Esophagus (tissue), 2 donors: Measurements from ENCODE around the gene BPNT1. TPM values are rescaled to one million over a fixed set of nuclear protein-coding genes. Genes with fewer than 3 reads are reported as not detected.
"Not testable (repeated sequence)": the region's sequence is repeated elsewhere in the genome, so short reads cannot be mapped to it uniquely, and the experiment has no call there.

ENCODE experiments used
- H3K27ac ChIP-seq, 2 donors: one replicate each; pipeline ENCODE4 v1.5.1; 2013; ENCODE audit warnings: low read depth in 2 of 2, mild to moderate bottlenecking in 2 of 2, inconsistent platforms in 1 of 2, low read length in 1 of 2, moderate library complexity in 1 of 2
- H3K27me3 ChIP-seq, 2 donors: one replicate each; pipeline ENCODE4 v1.6.1; 2013; ENCODE audit warnings: low read length in 2 of 2, control low read depth in 1 of 2, mild to moderate bottlenecking in 1 of 2; ENCODE audit not compliant: insufficient read depth in 2 of 2, control insufficient read depth in 1 of 2
- H3K36me3 ChIP-seq, 2 donors: one replicate each; pipeline ENCODE4 v1.6.1; 2013; ENCODE audit warnings: low read length in 1 of 2; ENCODE audit not compliant: control insufficient read depth in 2 of 2, insufficient read depth in 2 of 2
- H3K4me1 ChIP-seq, 2 donors: one replicate each; pipeline ENCODE4 v1.6.1; 2013; ENCODE audit warnings: low read length in 1 of 2; ENCODE audit not compliant: control insufficient read depth in 2 of 2, insufficient read depth in 2 of 2
- H3K4me3 ChIP-seq, 2 donors: one replicate each; pipeline ENCODE4 v1.5.1; 2013; ENCODE audit warnings: low read length in 2 of 2, mild to moderate bottlenecking in 2 of 2, low read depth in 1 of 2, moderate library complexity in 1 of 2
- H3K9me3 ChIP-seq, 2 donors: one replicate each; pipeline ENCODE4 v1.6.1; 2013; ENCODE audit warnings: mild to moderate bottlenecking in 2 of 2, low read depth in 1 of 2, low read length in 1 of 2, moderate library complexity in 1 of 2; ENCODE audit not compliant: control insufficient read depth in 2 of 2, insufficient read depth in 1 of 2
- WGBS, 2 donors: extraction: QIAGEN DNeasy Blood & Tissue Kit; methylation state at CpG; one replicate each; pipeline ENCODE4 v1.1.7; 2013; 5-methylcytosine and 5-hydroxymethylcytosine counted together
- polyA plus RNA-seq, 2 donors: library from polyadenylated mRNA; stranded (reverse); fragments of 200-250 nt; gene quantifications; one replicate each; pipeline ENCODE4 v1.2.3, GENCODE V29; 2013
- donor health status: healthy with polysubstance abuse.
- donor health status: Bipolar disorder and iron deficiency.

The BPNT1 gene
- polyA plus RNA-seq, 2 donors = 8.7 to 17.9 TPM

GRCh38 chr1:220086261-220086686 is 3.3 kb downstream of the BPNT1 start:
- H3K36me3 ChIP-seq, H3K4me3 ChIP-seq, H3K4me1 ChIP-seq, H3K27me3 ChIP-seq, H3K9me3 ChIP-seq, H3K27ac ChIP-seq: not testable (repeated sequence)
- 94 to 95% methylated on average over 15 of the region's 15 CpGs for WGBS, 2 donors

GRCh38 chr1:220084460-220084859 is 5.1 kb downstream of the BPNT1 start:
- no peak overlapping the region for H3K27ac ChIP-seq

DNA sequence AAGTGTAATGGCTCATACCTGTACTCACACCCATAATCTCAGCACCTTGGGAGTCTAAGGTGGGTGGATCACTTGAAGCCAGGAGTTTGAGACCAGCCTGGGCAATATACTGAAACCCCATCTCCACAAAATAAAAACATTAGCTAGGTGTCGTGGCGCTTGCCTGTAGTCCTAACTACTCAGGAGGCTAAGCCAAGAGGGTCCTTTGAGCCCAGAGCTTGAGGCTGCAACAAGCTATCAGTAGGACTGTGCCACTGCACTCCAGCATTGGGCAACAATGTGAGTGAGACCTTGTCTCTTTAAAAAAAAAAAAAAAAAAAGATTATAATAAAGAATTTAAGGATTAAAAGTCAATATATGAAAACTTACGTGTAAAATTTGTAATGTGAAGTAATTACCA is 11.7 kb downstream of the BPNT1 start:
- H3K9me3 ChIP-seq = no peaks in the 10 kb centered on the region
- peaks cover 0 to 2% of the 10 kb centered on the region in 2 donors for H3K36me3 ChIP-seq
- H3K4me1 ChIP-seq = no peaks in the 10 kb centered on the region
- no peaks in the 10 kb centered on the region for H3K27me3 ChIP-seq
- no peak overlapping the region for H3K27ac ChIP-seq
- WGBS, 2 donors = 97 to 98% methylated on average over 3 of the region's 3 CpGs
- no peak overlapping the region for H3K4me3 ChIP-seq

More at GRCh38 chr1:220084460-220084859, 5.1 kb downstream of the BPNT1 start:
- H3K36me3 ChIP-seq = no peaks in the 10 kb centered on the region
- H3K4me3 ChIP-seq = no peak overlapping the region
- 88 to 92% methylated on average over 1 of the region's 1 CpG for WGBS, 2 donors
- no peaks in the 10 kb centered on the region for H3K9me3 ChIP-seq
- no peaks in the 10 kb centered on the region for H3K4me1 ChIP-seq
- H3K27me3 ChIP-seq = no peaks in the 10 kb centered on the region

DNA sequence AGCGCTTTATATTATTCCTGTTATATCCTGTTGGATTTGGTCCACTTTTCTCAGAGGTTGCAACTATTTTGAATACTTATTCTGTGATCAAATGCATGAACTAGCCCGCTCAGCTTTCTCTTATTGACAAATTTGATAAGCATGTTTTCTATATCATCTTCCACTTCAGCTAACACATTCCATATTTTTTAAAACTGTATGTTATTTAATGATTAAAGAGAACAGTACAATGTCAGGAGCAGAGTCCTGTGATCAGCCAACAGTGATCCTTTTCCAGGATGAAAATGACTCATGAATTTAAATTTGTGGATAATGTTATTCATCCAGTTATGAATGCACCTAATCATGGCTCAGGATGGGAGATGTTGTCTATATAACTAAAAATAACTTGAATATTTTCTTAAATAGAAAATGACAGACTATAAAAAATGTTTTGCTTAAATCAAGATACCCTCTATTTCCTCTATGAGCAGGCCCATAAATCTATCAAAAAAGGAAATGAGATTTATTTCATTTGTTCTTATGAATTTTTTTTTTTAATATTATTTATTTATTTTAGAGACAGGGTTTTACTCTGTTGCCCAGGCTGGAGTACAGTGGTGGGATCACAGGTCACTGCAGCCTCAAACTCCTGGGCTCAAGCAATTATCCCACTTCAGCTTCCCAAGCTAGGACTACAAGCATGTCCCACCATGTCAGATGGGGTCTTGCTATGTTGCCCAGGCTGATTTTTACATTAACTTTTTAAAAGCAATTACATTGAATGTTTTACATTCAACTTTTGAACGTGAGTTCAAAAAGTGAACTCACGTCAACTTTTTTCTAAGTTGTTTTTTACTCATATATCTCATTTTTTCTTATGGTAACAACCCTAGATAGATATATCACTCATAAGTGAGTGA is 12.5 kb downstream of the BPNT1 start:
- H3K36me3 ChIP-seq = peaks cover 0 to 2% of the 10 kb centered on the region in 2 donors
- H3K4me1 ChIP-seq = no peaks in the 10 kb centered on the region
- no peaks in the 10 kb centered on the region for H3K27me3 ChIP-seq
- no peak overlapping the region for H3K4me3 ChIP-seq
- 93 to 94% methylated on average over 4 of the region's 4 CpGs for WGBS, 2 donors
- H3K27ac ChIP-seq = no peak overlapping the region
- no peaks in the 10 kb centered on the region for H3K9me3 ChIP-seq

DNA sequence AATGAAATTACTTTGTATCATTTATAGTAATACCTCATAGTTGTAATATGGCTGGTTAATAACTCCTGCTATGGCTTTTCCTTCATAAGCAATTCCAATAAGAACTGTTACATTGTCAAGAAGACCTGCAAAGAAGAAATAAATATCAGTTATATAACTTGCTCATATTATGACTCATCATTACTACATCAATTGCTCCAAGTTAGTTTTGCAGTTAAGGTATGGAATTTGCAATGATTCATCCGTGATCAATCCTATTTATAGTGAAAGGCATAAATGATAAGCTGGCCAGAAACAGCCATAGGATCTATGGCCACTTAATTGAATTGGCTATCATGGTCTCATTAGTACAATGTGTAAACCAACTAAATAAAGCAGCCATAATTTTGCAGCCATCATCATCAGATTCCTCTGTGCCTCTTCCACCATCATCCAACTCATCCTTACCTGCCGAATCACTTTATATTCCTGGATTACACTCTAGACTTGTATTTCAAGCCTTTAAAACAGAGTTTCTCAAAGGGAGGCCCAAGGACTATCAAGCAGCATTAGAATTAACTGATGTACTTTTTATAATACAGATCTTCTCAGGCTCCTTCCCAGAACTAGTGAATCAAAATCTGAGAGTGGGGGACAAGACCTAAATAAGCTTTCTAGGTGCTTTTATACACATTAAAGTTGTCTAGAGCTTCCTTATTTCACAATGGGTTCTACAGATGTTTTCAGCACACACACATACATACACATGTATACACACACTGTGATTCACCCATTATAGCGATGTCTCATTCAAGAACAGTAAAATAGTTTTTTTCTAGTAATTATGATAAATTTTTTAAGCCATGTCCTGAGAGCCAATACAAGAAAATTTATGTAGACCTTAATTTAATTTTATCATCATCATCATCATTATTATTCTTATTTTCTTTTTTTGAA is 22.1 kb downstream of the BPNT1 start:
- H3K4me3 ChIP-seq = no peak overlapping the region
- peaks cover 0 to 5% of the 10 kb centered on the region in 2 donors for H3K36me3 ChIP-seq
- H3K9me3 ChIP-seq = no peaks in the 10 kb centered on the region
- H3K27me3 ChIP-seq = no peaks in the 10 kb centered on the region
- no peak overlapping the region for H3K27ac ChIP-seq
- H3K4me1 ChIP-seq = no peaks in the 10 kb centered on the region
- WGBS, 2 donors = 85 to 86% methylated on average over 3 of the region's 3 CpGs

DNA sequence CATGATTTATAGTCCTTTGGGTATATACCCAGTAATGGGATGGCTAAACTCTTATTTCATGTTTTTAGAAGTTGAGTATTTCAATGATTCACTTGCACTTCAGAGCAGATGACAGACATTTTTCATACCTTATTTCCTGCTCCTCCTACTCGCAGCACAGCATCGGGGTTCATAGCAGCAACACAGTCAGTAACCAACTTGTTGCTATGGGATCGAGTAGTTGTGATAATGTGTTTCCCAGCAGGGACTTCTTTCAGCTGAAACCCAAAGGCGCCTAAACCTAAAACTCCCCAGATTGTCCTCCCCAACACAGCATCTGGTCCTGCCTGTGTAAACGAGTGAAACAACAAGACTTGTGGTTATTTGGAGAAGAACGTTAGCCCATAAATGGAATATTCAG is 27.0 kb downstream of the BPNT1 start:
- WGBS, 2 donors = 96 to 98% methylated on average over 6 of the region's 6 CpGs
- H3K27ac ChIP-seq = no peak overlapping the region
- H3K4me1 ChIP-seq = no peaks in the 10 kb centered on the region
- no peaks in the 10 kb centered on the region for H3K9me3 ChIP-seq
- no peaks in the 10 kb centered on the region for H3K27me3 ChIP-seq
- H3K4me3 ChIP-seq = no peak overlapping the region
- H3K36me3 ChIP-seq = peaks cover 0 to 5% of the 10 kb centered on the region in 2 donors

- Histone ChIP-seq H3K9me3 (no peaks in the 10 kb centered on the region), H3K27ac (no peak overlapping the region), H3K4me3 (no peak overlapping the region), H3K36me3 (peaks cover 0 to 5% of the 10 kb centered on the region in 2 donors), H3K4me1 (no peaks in the 10 kb centered on the region), H3K27me3 (no peaks in the 10 kb centered on the region)
- 91 to 92% methylated on average over 3 of the region's 3 CpGs for WGBS, 2 donors
Observed at GRCh38 chr1:220060876-220061275, 28.7 kb downstream of the BPNT1 start.

DNA sequence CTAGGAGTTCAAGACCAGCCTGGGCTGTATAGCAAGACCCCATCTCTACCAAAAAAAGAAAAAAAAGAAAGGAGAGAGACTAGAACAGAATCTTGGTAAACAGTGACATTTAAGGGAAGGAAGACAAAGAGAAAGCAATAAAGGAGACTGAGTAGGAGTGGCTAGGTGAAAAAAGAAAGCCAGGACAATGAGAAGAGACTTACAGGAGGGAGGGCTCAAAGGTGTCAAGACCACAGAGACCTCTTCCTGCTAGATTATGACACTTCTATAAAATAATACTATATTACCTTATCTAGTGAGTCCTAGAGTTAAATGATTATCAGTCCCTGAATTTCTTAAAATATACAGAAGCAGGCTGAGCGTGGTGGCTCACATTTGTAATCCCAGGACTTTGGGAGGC is 33.2 kb downstream of the BPNT1 start:
- Histone ChIP-seq H3K9me3 (no peaks in the 10 kb centered on the region), H3K36me3 (peaks cover 0 to 2% of the 10 kb centered on the region in 2 donors), H3K27me3 (no peaks in the 10 kb centered on the region), H3K4me1 (no peaks in the 10 kb centered on the region), H3K4me3 (no peak overlapping the region), H3K27ac (no peak overlapping the region)
- WGBS, 2 donors = 95% methylated on average over 1 of the region's 1 CpG

GRCh38 chr1:220046052-220046930 is 43.3 kb downstream of the BPNT1 start, which contains the start of gene EPRS1:
EPRS1 (minus strand) TSS chr1:220046505; CDS start chr1:220046388, 117 bp downstream.
- WGBS, 2 donors = 0% methylated on average over 64 to 71 of the region's 71 CpGs
- Histone ChIP-seq H3K4me1 (peaks cover 3% of the 10 kb centered on the region in 2 donors), H3K36me3 (no peaks in the 10 kb centered on the region), H3K4me3 (peak within 1 kb of the TSS; percentile 96 to 99), H3K27me3 (no peaks in the 10 kb centered on the region), H3K27ac (peak within 1 kb of the TSS; percentile 85 to 98), H3K9me3 (no peaks in the 10 kb centered on the region)
